ENCODE data around the gene KEL.
A peak's percentile ranks its signal among the peaks of the same experiment; 100 is the strongest.
"Not testable (repeated sequence)": the region's sequence is repeated elsewhere in the genome, so short reads cannot be mapped to it uniquely, and the experiment has no call there.

The KEL gene

GRCh38 chr7:142961973-142962926 lies at the start of gene KEL:
KEL (minus strand) TSS chr7:142962363; CDS start chr7:142962206, 157 bp downstream.
- DNase-seq (ENCODE audit: low spot score), result no peak

GRCh38 chr7:143008007-143008901 lies 46.1 kb upstream of the KEL start:
- DNase-seq (ENCODE audit: low spot score), result peak; percentile 91

- DNase-seq (ENCODE audit: low spot score), result no peak
Observed at GRCh38 chr7:143005632-143006260, 43.6 kb upstream of the KEL start.

GRCh38 chr7:143003393-143004051 lies 41.4 kb upstream of the KEL start:
- peak; percentile 84 for DNase-seq (ENCODE audit: low spot score)

GRCh38 chr7:143002898-143003297 lies 40.7 kb upstream of the KEL start:
- DNase-seq (ENCODE audit: low spot score), result no peak

GRCh38 chr7:143002106-143002505 lies 39.9 kb upstream of the KEL start:
- peak; percentile 68 for DNase-seq (ENCODE audit: low spot score)

GRCh38 chr7:143000648-143001047 lies 38.5 kb upstream of the KEL start:
- DNase-seq (ENCODE audit: low spot score), result no peak

GRCh38 chr7:142999793-143000192 lies 37.6 kb upstream of the KEL start:
- DNase-seq (ENCODE audit: low spot score), result no peak

GRCh38 chr7:142998966-142999365 lies 36.8 kb upstream of the KEL start:
- no peak for DNase-seq (ENCODE audit: low spot score)

- DNase-seq (ENCODE audit: low spot score), result no peak
Observed at GRCh38 chr7:142997456-142997989, 35.4 kb upstream of the KEL start.

GRCh38 chr7:142992427-142992826 lies 30.3 kb upstream of the KEL start:
- no peak for DNase-seq (ENCODE audit: low spot score)

- DNase-seq (ENCODE audit: low spot score), result no peak
Observed at GRCh38 chr7:142984297-142984696, 22.1 kb upstream of the KEL start.

- no peak for DNase-seq (ENCODE audit: low spot score)
Observed at GRCh38 chr7:142983825-142984224, 21.7 kb upstream of the KEL start.

GRCh38 chr7:142978402-142978801 lies 16.2 kb upstream of the KEL start:
- DNase-seq (ENCODE audit: low spot score), result not testable (repeated sequence)

GRCh38 chr7:142974626-142975025 lies 12.5 kb upstream of the KEL start:
- no peak for DNase-seq (ENCODE audit: low spot score)

- DNase-seq (ENCODE audit: low spot score), result no peak
Observed at GRCh38 chr7:142969183-142969582, 7.0 kb upstream of the KEL start.

- no peak for DNase-seq (ENCODE audit: low spot score)
Observed at GRCh38 chr7:142968229-142968628, 6.1 kb upstream of the KEL start.

- no peak for DNase-seq (ENCODE audit: low spot score)
Observed at GRCh38 chr7:142964502-142965246, 2.5 kb upstream of the KEL start.

GRCh38 chr7:142963993-142964392 lies 1.8 kb upstream of the KEL start:
- DNase-seq (ENCODE audit: low spot score), result no peak

GRCh38 chr7:142962991-142963390 lies 828 bp upstream of the KEL start:
- no peak for DNase-seq (ENCODE audit: low spot score)

GRCh38 chr7:142961595-142961972 lies 579 bp downstream of the KEL start:
- no peak for DNase-seq (ENCODE audit: low spot score)

All from NAMALWA (cell line).